SJSA1 (cell line): Measurements from ENCODE around the gene MAS1L. TPM values are rescaled to one million over a fixed set of nuclear protein-coding genes. Genes with fewer than 3 reads are reported as not detected.

ENCODE experiments used
- DNase-seq, 2 experiments: peaks; one replicate each; pipeline ENCODE4 v3.0.0-alpha.2; 2015 to 2020; ENCODE audit warnings: low spot score in 2 of 2, low read depth in 1 of 2
- H3K27ac ChIP-seq: fragments of 250-450 bp; sonication (Bioruptor Pico); 2 replicates; pipeline ENCODE4 v1.5.1; 2020; ENCODE audit warnings: mild to moderate bottlenecking, moderate library complexity
- H3K27me3 ChIP-seq: fragments of 250-450 bp; sonication (Bioruptor Pico); replicated peaks from 2 replicates; pipeline ENCODE4 v1.5.1; 2020; ENCODE audit warnings: mild to moderate bottlenecking, moderate library complexity
- H3K36me3 ChIP-seq: fragments of 250-450 bp; sonication (Bioruptor Pico); 2 replicates; pipeline ENCODE4 v1.5.1; 2020; ENCODE audit warnings: mild to moderate bottlenecking
- H3K4me1 ChIP-seq: fragments of 250-450 bp; sonication (Bioruptor Pico); replicated peaks from 2 replicates; pipeline ENCODE4 v1.6.1; 2021; ENCODE audit warnings: mild to moderate bottlenecking
- H3K4me3 ChIP-seq: fragments of 250-450 bp; sonication (Bioruptor Pico); 2 replicates; pipeline ENCODE4 v1.5.1; 2020; ENCODE audit warnings: mild to moderate bottlenecking
- H3K9me3 ChIP-seq: fragments of 250-450 bp; sonication (Bioruptor Pico); replicated peaks from 2 replicates; pipeline ENCODE4 v1.5.1; 2020; ENCODE audit warnings: mild to moderate bottlenecking
- total RNA-seq: library from RNA; depleted of rRNA; stranded (reverse); fragments of >200 nt; shearing (Covaris generic); gene quantifications from 2 replicates; pipeline ENCODE4 v1.2.3, GENCODE V29; 2014

The MAS1L gene
- total RNA-seq, 1 experiment from 2014 or later: not detected

GRCh38 chr6:29521006-29521680 is 33.4 kb upstream of the MAS1L start:
- no peak overlapping the region for H3K4me3 ChIP-seq
- H3K27ac ChIP-seq: no peak overlapping the region

GRCh38 chr6:29520232-29520631 is 32.5 kb upstream of the MAS1L start:
- no peak for DNase-seq
- H3K36me3 ChIP-seq: no peaks in the 10 kb centered on the region
- H3K4me1 ChIP-seq: no peaks in the 10 kb centered on the region
- H3K27ac ChIP-seq: no peak overlapping the region
- H3K27me3 ChIP-seq: no peaks in the 10 kb centered on the region
- no peak overlapping the region for H3K4me3 ChIP-seq
- H3K9me3 ChIP-seq: no peaks in the 10 kb centered on the region

More at GRCh38 chr6:29521006-29521680, 33.4 kb upstream of the MAS1L start:
- Histone ChIP-seq H3K9me3 (no peaks in the 10 kb centered on the region), H3K27me3 (no peaks in the 10 kb centered on the region), H3K36me3 (no peaks in the 10 kb centered on the region), H3K4me1 (no peaks in the 10 kb centered on the region)
- DNase-seq: no peak

GRCh38 chr6:29519291-29520010 is 31.7 kb upstream of the MAS1L start:
- Histone ChIP-seq H3K9me3 (no peaks in the 10 kb centered on the region), H3K4me3 (no peak overlapping the region), H3K27ac (no peak overlapping the region), H3K27me3 (no peaks in the 10 kb centered on the region), H3K4me1 (no peaks in the 10 kb centered on the region), H3K36me3 (no peaks in the 10 kb centered on the region)
- no peak for DNase-seq

GRCh38 chr6:29517728-29518440 is 30.1 kb upstream of the MAS1L start:
- no peaks in the 10 kb centered on the region for H3K9me3 ChIP-seq
- no peaks in the 10 kb centered on the region for H3K4me1 ChIP-seq
- H3K36me3 ChIP-seq: no peaks in the 10 kb centered on the region
- no peak overlapping the region for H3K4me3 ChIP-seq
- DNase-seq: no peak
- no peak overlapping the region for H3K27ac ChIP-seq
- no peaks in the 10 kb centered on the region for H3K27me3 ChIP-seq

GRCh38 chr6:29517245-29517644 is 29.5 kb upstream of the MAS1L start:
- no peak for DNase-seq
- Histone ChIP-seq H3K4me1 (no peaks in the 10 kb centered on the region), H3K9me3 (no peaks in the 10 kb centered on the region), H3K27ac (no peak overlapping the region), H3K36me3 (no peaks in the 10 kb centered on the region), H3K4me3 (no peak overlapping the region), H3K27me3 (no peaks in the 10 kb centered on the region)

DNA sequence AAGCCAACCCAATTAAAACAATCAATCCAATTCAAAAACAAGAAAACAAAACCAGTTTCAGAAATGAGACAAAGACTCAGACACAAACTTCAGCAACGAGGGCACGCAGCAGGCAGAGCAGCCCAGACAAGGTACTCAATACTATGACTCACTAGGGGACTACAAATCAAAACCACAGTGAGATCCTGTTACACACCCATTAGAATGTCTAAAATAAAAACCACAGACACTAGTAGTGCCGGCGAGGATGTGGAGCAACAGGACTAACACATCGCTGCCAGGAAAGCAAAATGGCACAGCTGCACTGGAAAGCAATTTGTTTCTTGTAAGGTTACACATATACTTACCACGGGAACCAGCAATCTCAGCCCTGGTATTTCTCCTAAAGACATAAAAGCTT is 28.4 kb upstream of the MAS1L start:
- Histone ChIP-seq H3K4me1 (no peaks in the 10 kb centered on the region), H3K27ac (no peak overlapping the region), H3K9me3 (no peaks in the 10 kb centered on the region), H3K27me3 (no peaks in the 10 kb centered on the region), H3K4me3 (no peak overlapping the region), H3K36me3 (no peaks in the 10 kb centered on the region)
- peak in 1 of 2 experiments; percentile 28 for DNase-seq

GRCh38 chr6:29510746-29511300 is 23.1 kb upstream of the MAS1L start:
- Histone ChIP-seq H3K4me3 (no peak overlapping the region), H3K36me3 (no peaks in the 10 kb centered on the region), H3K4me1 (no peaks in the 10 kb centered on the region), H3K9me3 (no peaks in the 10 kb centered on the region), H3K27me3 (no peaks in the 10 kb centered on the region), H3K27ac (no peak overlapping the region)
- DNase-seq: peak in 1 of 2 experiments; percentile 18

GRCh38 chr6:29510202-29510601 is 22.4 kb upstream of the MAS1L start:
- no peak overlapping the region for H3K27ac ChIP-seq
- H3K9me3 ChIP-seq: no peaks in the 10 kb centered on the region
- DNase-seq: no peak
- no peaks in the 10 kb centered on the region for H3K36me3 ChIP-seq
- no peak overlapping the region for H3K4me3 ChIP-seq
- no peaks in the 10 kb centered on the region for H3K4me1 ChIP-seq
- no peaks in the 10 kb centered on the region for H3K27me3 ChIP-seq

GRCh38 chr6:29509711-29510110 is 22.0 kb upstream of the MAS1L start:
- H3K27me3 ChIP-seq: no peaks in the 10 kb centered on the region
- H3K4me3 ChIP-seq: no peak overlapping the region
- no peaks in the 10 kb centered on the region for H3K9me3 ChIP-seq
- H3K4me1 ChIP-seq: no peaks in the 10 kb centered on the region
- H3K27ac ChIP-seq: no peak overlapping the region
- DNase-seq: no peak
- no peaks in the 10 kb centered on the region for H3K36me3 ChIP-seq

DNA sequence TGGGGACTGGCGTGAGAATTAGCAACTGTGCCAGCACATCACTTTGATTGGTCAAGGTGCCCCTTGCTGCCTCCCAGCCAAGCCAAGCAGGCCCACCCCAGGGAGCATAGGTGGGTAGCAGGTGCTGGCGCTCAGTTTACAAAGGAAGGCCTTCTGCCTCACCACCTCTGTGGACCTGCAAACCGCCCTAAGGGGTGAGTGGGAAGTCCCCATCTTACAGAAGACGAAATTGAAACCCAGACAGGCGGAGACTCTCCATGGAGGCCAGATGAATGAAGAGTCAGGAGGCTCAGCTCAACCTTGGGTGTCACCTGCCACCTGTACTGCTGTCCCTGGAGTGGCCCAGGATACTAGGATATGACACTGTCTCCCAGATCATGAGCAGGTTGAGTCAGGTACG is 21.5 kb upstream of the MAS1L start:
- no peaks in the 10 kb centered on the region for H3K27me3 ChIP-seq
- H3K27ac ChIP-seq: no peak overlapping the region
- H3K4me3 ChIP-seq: no peak overlapping the region
- H3K4me1 ChIP-seq: no peaks in the 10 kb centered on the region
- H3K9me3 ChIP-seq: no peaks in the 10 kb centered on the region
- DNase-seq: no peak
- H3K36me3 ChIP-seq: no peaks in the 10 kb centered on the region

GRCh38 chr6:29507319-29507718 is 19.6 kb upstream of the MAS1L start:
- H3K4me1 ChIP-seq: no peaks in the 10 kb centered on the region
- H3K36me3 ChIP-seq: no peaks in the 10 kb centered on the region
- no peak for DNase-seq
- H3K9me3 ChIP-seq: no peaks in the 10 kb centered on the region
- no peak overlapping the region for H3K27ac ChIP-seq
- H3K27me3 ChIP-seq: no peaks in the 10 kb centered on the region
- H3K4me3 ChIP-seq: no peak overlapping the region

DNA sequence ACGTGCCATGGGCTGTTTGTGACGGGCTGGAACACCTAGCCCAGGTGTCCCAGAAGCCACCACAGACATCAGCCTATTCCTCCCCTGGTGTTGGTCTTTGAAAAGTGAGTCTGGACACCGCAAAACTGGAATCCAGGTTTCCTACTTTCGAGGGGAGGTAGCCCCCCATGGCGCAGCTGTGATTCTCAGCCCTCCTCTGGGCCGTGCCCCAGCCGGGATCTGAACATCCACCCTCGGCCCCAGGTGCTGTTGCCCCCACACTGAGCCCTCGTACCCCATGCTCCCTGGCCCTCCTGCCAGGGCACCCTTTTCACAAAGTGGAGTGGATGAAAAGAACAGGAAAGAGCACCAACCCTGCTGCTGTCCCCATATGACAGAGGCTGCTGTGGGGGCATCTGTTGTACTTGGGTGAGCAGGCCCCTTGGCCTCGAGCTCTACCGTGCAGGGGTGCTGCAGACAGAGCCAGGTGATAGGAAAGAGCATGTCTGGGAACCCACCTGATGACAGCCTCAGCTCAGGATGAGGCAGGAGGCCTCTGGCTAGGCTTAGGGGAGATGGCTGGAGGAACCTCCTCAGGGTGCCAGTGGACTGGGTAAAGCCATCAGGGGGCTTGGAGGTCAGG is 18.8 kb upstream of the MAS1L start:
- no peak overlapping the region for H3K4me3 ChIP-seq
- no peaks in the 10 kb centered on the region for H3K27me3 ChIP-seq
- DNase-seq: no peak
- H3K4me1 ChIP-seq: no peaks in the 10 kb centered on the region
- H3K27ac ChIP-seq: no peak overlapping the region
- H3K36me3 ChIP-seq: no peaks in the 10 kb centered on the region
- no peaks in the 10 kb centered on the region for H3K9me3 ChIP-seq

DNA sequence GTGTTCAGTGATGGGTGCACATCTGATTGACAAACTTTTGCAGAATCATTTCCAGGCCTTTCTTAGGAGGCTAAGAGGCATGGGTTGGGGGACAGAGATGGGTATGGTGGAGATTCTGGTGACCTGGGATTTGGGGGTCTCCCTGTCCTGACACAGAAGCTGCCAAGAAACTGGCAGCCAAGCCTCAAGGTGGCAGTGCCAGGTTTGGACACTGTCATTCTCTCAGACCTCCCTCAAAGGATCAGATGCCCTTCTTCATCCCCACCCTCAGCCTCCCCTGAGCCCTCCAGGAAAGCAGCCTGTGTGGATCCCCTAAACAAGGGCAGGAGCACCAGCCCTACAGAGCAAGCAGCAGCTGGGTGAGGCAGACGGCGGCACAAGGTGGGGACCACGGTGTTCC is 18.1 kb upstream of the MAS1L start:
- DNase-seq: no peak
- Histone ChIP-seq H3K4me1 (no peaks in the 10 kb centered on the region), H3K27ac (no peak overlapping the region), H3K9me3 (no peaks in the 10 kb centered on the region), H3K36me3 (no peaks in the 10 kb centered on the region), H3K4me3 (no peak overlapping the region), H3K27me3 (no peaks in the 10 kb centered on the region)
